ELF-1 (cell line): ENCODE data around the gene RAD51B.
A peak's percentile ranks its signal among the peaks of the same experiment; 100 is the strongest.
"Not testable (repeated sequence)": the region's sequence is repeated elsewhere in the genome, so short reads cannot be mapped to it uniquely, and the experiment has no call there.

Experiments
- DNase-seq: peaks from one replicate; pipeline ENCODE4 v3.0.0-alpha.2; 2016; ENCODE audit warnings: low read depth, low spot score

RAD51B gene

DNA sequence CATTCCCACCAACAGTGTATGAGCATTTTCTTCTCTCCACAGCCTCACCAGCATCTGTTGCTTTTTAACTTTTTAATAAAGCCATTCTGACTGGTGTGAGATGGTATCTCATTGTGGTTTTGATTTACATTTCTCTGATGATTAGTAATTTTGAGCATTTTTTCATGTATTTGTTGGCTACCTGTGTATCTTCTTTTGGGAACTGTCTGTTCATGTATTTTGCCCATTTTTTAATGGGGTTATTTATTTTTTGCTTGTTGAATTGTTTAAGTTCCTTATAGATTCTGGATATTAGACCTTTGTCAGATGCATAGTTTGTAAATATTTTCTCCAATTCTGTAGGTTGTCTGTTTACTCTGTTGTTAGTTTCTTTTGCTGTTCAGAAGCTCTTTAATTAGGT, 616.1 kb downstream of the RAD51B start:
- DNase-seq, result not testable (repeated sequence)

GRCh38 chr14:68439676-68440075, 620.1 kb downstream of the RAD51B start:
- DNase-seq, result no peak

DNA sequence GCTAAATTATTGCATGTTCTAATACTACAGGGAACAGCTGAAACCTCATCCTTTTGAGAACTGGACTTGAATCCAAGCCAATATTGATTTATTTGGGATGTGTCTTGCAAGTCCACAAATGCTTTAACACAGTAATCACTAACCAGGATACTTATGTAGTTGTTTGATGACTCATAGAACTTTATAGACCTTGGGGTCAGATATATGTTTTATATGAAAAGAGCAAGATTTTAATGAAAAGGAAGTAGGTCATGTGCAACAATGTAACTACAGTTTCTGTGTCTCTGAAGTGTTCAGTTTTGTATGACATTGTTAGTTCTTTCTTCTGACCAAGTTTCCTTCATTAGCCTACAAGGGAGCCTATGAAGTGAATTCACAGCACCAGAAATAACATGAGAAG, 621.2 kb downstream of the RAD51B start:
- no peak for DNase-seq

- no peak for DNase-seq
Observed at GRCh38 chr14:68441542-68441941, 622.0 kb downstream of the RAD51B start.

GRCh38 chr14:68442828-68443629, 623.5 kb downstream of the RAD51B start:
- DNase-seq, result no peak

- DNase-seq, result no peak
Observed at GRCh38 chr14:68444449-68445168, 625.0 kb downstream of the RAD51B start.

- DNase-seq, result no peak
Observed at GRCh38 chr14:68446243-68447040, 626.9 kb downstream of the RAD51B start.

DNA sequence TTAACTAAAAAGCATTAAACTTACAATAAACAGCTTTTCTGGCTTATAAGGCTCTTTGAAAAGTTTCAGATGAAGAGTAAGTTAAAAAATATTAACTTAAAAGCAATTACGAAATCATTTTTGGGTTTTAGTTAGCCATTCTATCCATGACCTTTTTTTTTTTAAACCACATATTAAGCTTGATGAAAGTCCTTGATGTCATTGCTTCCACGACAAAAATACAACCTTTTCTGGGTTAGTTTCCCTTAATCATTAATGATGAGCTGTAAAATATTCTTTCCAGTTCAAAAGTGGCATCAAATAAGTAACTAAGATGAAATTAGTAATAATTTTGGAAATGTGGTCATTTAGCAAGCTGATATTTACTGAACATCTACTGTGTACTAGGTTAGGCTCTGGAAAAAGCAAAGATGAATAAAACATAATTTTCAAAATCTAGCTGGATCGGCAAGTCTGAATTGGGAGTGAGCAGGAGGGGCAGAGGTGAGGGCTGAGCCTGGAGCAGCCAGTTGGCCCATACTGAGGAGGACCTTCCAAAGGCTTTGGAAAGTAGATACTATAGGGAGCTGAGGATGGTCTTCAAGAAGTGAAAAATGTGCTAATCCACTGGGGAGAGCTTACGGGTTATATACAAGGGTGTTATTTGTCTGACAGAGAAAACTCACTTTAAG, 628.1 kb downstream of the RAD51B start:
- no peak for DNase-seq

DNA sequence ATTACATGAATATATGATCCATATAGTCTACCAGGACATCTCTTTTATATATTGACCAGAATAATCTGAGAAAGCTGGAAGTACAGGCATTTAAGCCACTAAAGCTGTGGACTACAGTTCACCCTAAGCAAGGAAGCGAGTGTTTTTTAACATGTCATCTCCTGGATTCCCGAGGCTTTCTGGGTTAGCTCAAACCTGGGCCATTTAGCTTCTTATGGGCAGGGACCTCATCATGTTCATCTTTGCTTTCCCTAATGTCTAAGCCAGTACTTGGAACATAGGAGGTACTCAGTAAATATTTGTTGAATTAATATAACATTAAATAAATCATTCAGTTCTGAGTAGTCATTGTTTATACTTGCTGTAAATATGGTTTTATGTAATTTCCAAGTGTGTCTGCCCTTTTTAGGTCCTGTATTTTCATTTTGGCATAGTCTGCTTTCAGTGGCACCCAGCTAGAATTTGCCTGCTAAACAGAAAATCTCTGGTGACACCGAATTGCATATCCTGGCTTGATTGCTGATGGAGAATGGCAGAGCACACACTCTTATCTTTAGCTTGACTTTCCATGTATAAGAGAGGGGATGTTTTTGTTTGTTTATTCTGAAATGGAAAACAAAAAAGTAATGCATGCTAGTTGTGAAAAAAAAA, 628.8 kb downstream of the RAD51B start:
- no peak for DNase-seq

DNA sequence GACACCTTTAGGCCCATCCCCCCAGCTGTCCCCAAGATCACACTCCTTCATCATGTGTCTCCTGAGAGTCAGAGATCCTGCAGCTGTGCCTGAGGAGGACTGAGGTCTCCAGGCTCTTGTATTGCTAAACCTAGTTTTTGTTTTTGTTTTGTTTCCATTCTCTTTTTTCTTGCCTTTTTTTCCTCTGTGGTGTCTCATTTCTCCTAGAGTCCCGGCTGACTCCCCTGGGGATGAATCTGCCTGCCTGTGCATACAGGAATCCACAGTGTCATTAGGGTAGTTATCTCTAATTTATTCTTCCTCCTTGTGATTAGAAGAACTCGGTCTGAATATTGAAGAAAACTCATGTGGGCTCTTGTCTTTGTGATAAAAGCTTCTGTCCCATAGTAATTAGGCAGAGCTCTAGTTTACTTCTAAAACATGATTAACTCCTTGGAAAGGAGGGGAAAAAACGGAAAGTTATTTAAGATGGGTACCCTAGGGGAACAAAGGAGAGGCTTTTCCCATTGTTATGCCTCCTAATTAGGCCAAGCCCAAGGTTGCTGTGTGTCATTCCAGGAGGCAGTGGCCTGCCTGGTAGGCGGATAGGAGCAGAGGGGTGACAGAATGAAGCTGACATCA, 630.1 kb downstream of the RAD51B start:
- DNase-seq, result peak; percentile 70

GRCh38 chr14:68450391-68451120, 631.0 kb downstream of the RAD51B start:
- DNase-seq, result no peak

- no peak for DNase-seq
Observed at GRCh38 chr14:68451696-68452373, 632.3 kb downstream of the RAD51B start.

GRCh38 chr14:68458253-68458652, 638.7 kb downstream of the RAD51B start:
- no peak for DNase-seq

DNA sequence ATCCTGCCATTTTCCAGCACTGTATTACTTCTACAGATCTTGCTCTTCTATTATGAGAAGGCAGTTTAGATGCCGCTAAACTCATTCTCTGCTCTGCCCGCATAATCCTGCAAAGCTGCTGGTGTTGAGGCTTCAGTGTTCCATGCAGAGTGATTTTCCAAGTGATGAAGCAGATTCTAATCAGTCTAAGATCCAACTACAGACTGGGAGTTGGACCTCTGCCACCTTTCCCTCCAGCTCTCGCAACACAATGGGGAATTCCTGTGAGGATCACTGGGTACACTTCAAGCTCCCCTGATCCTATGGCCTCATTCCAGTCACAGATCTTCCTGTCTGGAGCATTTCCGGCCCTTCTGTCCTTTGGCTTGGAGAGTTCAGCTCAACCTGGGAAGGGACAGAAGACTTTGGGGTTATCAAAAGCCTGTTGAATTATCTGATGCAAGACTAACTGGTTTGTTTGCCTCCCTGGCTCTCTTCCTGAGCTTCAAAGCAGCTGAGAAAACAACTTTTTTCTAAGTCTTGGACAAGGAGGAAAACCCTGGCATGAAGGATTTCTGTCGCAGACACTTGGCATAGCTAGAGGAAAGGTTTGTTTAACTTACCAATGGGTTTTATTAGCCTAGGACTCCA, 639.4 kb downstream of the RAD51B start:
- peak; percentile 41 for DNase-seq

GRCh38 chr14:68459480-68460136, 640.0 kb downstream of the RAD51B start:
- DNase-seq, result no peak

DNA sequence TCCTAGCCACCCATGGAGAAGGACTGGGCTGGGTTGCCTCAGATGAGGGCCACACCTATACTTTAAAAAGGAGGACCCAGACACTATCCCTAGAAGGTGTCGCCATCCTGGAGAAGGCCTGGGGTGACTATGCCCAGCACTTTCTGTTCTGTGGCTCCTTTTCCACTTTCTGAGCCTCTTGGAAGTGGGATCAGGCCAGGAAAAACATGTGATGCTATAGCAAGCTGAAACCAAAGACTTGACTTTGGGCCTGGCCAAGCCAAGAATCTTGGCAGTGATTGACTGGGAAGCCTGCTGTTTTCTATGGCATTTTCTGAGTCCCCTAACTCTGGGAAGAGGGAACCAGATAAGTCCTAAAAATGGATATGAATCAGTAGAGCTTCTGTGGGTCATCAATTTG, 641.0 kb downstream of the RAD51B start:
- no peak for DNase-seq

DNA sequence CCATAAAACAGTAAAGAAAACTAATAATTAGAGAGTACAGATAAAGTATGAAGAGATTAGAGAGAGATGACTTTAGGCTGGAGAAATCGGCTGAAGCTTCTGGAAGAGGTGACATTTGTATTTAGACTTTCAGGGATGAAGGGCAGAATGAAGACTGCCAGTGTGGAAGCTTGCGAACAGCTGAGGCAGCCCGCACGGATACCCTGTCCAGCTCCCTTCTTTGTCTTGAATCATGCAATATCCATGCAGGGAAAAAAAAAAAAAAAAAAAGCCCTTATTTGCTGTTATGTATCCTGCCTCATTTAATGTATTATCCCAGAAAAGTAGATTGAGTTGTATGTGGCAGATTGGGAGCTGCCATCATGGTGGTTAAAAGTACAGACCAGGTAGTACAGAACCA, 641.5 kb downstream of the RAD51B start:
- DNase-seq, result no peak

DNA sequence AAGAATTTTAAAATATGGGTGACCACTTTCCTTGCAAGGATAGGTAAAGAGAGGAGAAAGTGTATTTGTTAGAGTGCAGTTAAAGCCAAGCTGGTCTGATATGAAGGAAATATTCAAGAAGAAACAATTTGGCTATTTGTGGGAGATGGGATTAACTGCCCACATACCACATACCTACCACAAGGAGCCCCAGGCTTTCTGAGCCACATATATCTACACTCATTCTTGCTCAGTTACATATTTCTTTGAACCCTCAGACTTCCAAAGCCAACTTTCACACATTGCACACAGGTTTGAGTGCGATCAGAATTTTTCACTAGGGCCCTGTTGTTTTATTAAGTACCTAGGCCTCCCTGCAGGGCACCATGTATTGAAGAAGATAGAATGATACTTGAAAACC, 643.1 kb downstream of the RAD51B start:
- no peak for DNase-seq
